Neuronal stem cell (in vitro differentiated cells): ENCODE data around the gene SPPL2B.

Experiments
- DNase-seq: peaks from one replicate; pipeline ENCODE4 v3.0.0-alpha.2; 2013; ENCODE audit warnings: low spot score
- H2AFZ ChIP-seq: one replicate; pipeline ENCODE4 v1.6.1; 2013; ENCODE audit warnings: mild to moderate bottlenecking, low read length, inconsistent platforms
- H2AK5ac ChIP-seq: 2 replicates; pipeline ENCODE4 v1.6.1; 2013; ENCODE audit warnings: low read depth, mild to moderate bottlenecking, inconsistent platforms, low read length, moderate library complexity, mixed read lengths
- H2BK120ac ChIP-seq: 2 replicates; pipeline ENCODE4 v1.6.1; 2013; ENCODE audit warnings: low read depth, mild to moderate bottlenecking, inconsistent platforms, low read length, moderate library complexity, mixed read lengths
- H2BK12ac ChIP-seq: one replicate; pipeline ENCODE4 v1.6.1; 2013; ENCODE audit warnings: low read length, inconsistent platforms
- H2BK15ac ChIP-seq: 2 replicates; pipeline ENCODE4 v1.6.1; 2013; ENCODE audit warnings: mild to moderate bottlenecking, low read length, inconsistent platforms, mixed read lengths
- H2BK5ac ChIP-seq: one replicate; pipeline ENCODE4 v1.6.1; 2013; ENCODE audit warnings: inconsistent platforms, mild to moderate bottlenecking, low read length, moderate library complexity
- H3K14ac ChIP-seq: one replicate; pipeline ENCODE4 v1.6.1; 2013; ENCODE audit warnings: low read length, inconsistent platforms
- H3K18ac ChIP-seq: 2 replicates; pipeline ENCODE4 v1.6.1; 2013; ENCODE audit warnings: low read length, inconsistent platforms
- H3K23ac ChIP-seq: 2 replicates; pipeline ENCODE4 v1.6.1; 2013; ENCODE audit warnings: low read depth, mild to moderate bottlenecking, mixed read lengths, low read length, inconsistent platforms; ENCODE audit not compliant: poor library complexity
- H3K27ac ChIP-seq: replicated peaks from 3 replicates; pipeline ENCODE4 v1.5.1; 2013; ENCODE audit warnings: low read length, inconsistent platforms
- H3K27me3 ChIP-seq, 3 experiments: 2 replicates each; pipeline ENCODE4 v1.6.1; 2013; ENCODE audit warnings: low read length in 3 of 3, mild to moderate bottlenecking in 2 of 3, inconsistent platforms in 1 of 3, low read depth in 1 of 3, mixed read lengths in 1 of 3, moderate library complexity in 1 of 3; ENCODE audit not compliant: control insufficient read depth in 3 of 3, insufficient read depth in 3 of 3
- H3K36me3 ChIP-seq, 2 donors: replicated peaks in 1 of 2; 2 replicates each; pipeline ENCODE4 v1.6.1; 2013; ENCODE audit warnings: low read length in 2 of 2; ENCODE audit not compliant: control insufficient read depth in 2 of 2, insufficient read depth in 2 of 2
- H3K4ac ChIP-seq: 2 replicates; pipeline ENCODE4 v1.6.1; 2013; ENCODE audit warnings: inconsistent platforms, mild to moderate bottlenecking, low read length, moderate library complexity
- H3K4me1 ChIP-seq, 2 donors: 1 replicate in 1 of 2; 2 replicates in 1 of 2; pipeline ENCODE4 v1.6.1; 2013; ENCODE audit warnings: low read length in 2 of 2, low read depth in 1 of 2; ENCODE audit not compliant: control insufficient read depth in 2 of 2, insufficient read depth in 1 of 2
- H3K4me2 ChIP-seq: one replicate; pipeline ENCODE4 v1.6.1; 2013; ENCODE audit warnings: mild to moderate bottlenecking, low read length, inconsistent platforms; ENCODE audit not compliant: insufficient read depth, poor library complexity, severe bottlenecking
- H3K4me3 ChIP-seq, 2 donors: 2 replicates each; pipeline ENCODE4 v1.5.1; 2013; ENCODE audit warnings: low read length in 2 of 2, mild to moderate bottlenecking in 2 of 2, inconsistent platforms in 1 of 2, moderate library complexity in 1 of 2
- H3K79me1 ChIP-seq: one replicate; pipeline ENCODE4 v1.6.1; 2013; ENCODE audit warnings: low read depth, mild to moderate bottlenecking, inconsistent platforms, low read length, moderate library complexity
- H3K9ac ChIP-seq: one replicate; pipeline ENCODE4 v1.6.1; 2013; ENCODE audit warnings: mild to moderate bottlenecking, low read depth, low read length, inconsistent platforms; ENCODE audit not compliant: poor library complexity
- H3K9me3 ChIP-seq, 2 donors: replicated peaks in 1 of 2; 2 replicates each; pipeline versions ENCODE3 to v1.6.1; 2013; ENCODE audit warnings: low read length in 2 of 2, mild to moderate bottlenecking in 2 of 2, inconsistent platforms in 1 of 2, low read depth in 1 of 2, mixed read lengths in 1 of 2, moderate library complexity in 1 of 2; ENCODE audit not compliant: control insufficient read depth in 2 of 2, insufficient read depth in 1 of 2
- H4K8ac ChIP-seq: one replicate; pipeline ENCODE4 v1.6.1; 2013; ENCODE audit warnings: low read depth, mild to moderate bottlenecking, inconsistent platforms, low read length, moderate library complexity
- H4K91ac ChIP-seq: one replicate; pipeline ENCODE4 v1.6.1; 2013; ENCODE audit warnings: low read length, low read depth, mild to moderate bottlenecking, inconsistent platforms; ENCODE audit not compliant: poor library complexity
- WGBS, 2 donors: extraction: QIAGEN DNeasy Blood & Tissue Kit; methylation state at CpG; one replicate each; pipeline ENCODE4 v1.1.7; 2013; ENCODE audit warnings: missing lambda C conversion rate in 2 of 2, mixed read lengths in 1 of 2; ENCODE audit not compliant: insufficient read length in 2 of 2, insufficient replicate concordance in 1 of 2; ENCODE audit errors: extremely low coverage in 2 of 2; 5-methylcytosine and 5-hydroxymethylcytosine counted together

The SPPL2B gene

DNA sequence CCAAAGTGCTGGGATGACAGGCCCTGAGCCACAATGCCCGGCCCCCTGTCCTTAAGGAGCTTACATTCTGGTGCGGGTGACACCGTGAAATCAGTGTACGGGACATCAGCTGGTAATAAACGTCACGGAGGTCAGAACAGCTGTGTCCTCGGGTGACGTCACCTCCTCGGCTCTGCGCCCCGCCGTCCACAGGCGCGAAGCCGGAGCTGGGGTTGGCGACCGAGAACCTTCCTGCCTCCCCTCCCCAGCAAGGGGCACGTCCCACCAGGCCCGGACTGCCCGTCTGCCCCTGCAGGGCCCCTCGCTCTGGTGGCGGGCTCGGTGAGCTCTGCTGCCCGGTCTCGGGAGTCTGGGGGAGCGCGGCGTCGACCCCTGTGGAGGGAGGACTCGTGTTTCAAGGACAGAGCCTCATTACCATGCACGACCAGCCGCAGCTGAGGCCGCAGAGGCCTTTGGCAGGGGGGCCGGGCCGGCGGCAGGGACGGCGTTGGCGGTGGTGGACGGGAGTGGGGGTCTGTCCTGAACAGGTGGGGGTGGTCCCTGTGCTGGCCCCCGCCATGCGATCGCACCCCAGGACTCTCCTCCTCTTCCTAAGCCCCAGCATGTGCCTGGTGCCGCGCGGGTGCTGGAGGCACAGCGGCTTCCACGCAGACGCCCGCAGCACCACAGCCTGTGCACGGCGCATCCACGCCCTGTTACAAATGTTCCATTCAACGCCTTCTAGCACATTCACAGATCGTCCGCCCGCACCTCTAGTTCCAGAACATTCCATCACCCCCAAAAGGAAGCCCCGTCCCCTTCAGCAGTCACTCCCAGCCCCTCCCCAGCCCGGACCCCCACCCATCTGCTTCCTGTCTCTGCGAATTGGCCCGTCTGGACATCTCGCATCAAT, 25.9 kb upstream of the SPPL2B start:
- Histone ChIP-seq H3K4ac (peak overlapping the region; percentile 76), H4K8ac (no peak overlapping the region), H3K9ac (peak overlapping the region; percentile 88), H3K14ac (peak overlapping the region; percentile 99), H3K36me3 (no peaks in the 10 kb centered on the region), H2BK12ac (peak overlapping the region; percentile 94), H3K4me3 (peak overlapping the region; percentile 40 to 70), H2AK5ac (peak overlapping the region; percentile 97), H4K91ac (no peak overlapping the region), H3K79me1 (no peaks in the 10 kb centered on the region), H3K9me3 (no peaks in the 10 kb centered on the region), H2BK5ac (peak overlapping the region; percentile 98), H3K18ac (peak overlapping the region; percentile 94), H3K4me1 (peaks cover 8 to 14% of the 10 kb centered on the region in 2 donors), H2AFZ (peak overlapping the region; percentile 100), H3K27me3 (peaks cover 0 to 48% (median 16%) of the 10 kb centered on the region in 3 experiments), H2BK120ac (peak overlapping the region; percentile 81), H2BK15ac (peak overlapping the region; percentile 99), H3K27ac (no peak overlapping the region), H3K4me2 (peak overlapping the region; percentile 42), H3K23ac (peak overlapping the region; percentile 96)
- WGBS, 2 donors: no CpG with 5 or more reads among the region's 62 CpGs
- DNase-seq: peak; percentile 63

DNA sequence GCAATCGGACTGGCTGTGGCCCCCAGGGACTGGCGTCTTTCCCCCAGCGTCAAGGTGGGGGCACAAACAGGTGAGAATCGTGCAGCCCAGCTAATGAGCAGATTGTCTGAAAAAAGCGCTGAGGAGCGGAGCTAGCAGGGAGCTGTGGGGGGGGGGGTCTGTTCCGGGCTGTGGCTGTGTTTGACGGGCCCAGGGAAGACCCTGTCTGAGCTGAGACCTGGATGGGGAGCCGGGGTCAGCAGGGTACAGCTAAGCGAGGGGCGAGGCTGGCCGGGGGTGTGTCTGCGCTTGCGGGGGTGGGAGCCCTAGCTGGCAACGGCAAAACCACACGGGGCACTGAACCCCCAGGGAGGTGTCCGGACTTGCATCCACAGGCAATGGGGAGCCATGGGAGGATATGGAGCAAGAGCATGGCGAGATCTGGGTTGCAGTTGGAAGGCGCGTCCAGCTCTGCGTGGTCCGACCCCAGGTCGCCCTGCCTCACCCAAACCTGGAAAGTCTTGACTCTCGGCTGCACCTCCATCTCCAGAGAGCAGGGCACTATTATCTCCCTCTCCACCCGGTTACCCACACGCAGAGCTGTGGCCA, 25.2 kb upstream of the SPPL2B start:
- WGBS, 2 donors: no CpG with 5 or more reads among the region's 26 CpGs
- H3K4me3 ChIP-seq: no peak overlapping the region
- H3K27ac ChIP-seq: no peak overlapping the region

DNA sequence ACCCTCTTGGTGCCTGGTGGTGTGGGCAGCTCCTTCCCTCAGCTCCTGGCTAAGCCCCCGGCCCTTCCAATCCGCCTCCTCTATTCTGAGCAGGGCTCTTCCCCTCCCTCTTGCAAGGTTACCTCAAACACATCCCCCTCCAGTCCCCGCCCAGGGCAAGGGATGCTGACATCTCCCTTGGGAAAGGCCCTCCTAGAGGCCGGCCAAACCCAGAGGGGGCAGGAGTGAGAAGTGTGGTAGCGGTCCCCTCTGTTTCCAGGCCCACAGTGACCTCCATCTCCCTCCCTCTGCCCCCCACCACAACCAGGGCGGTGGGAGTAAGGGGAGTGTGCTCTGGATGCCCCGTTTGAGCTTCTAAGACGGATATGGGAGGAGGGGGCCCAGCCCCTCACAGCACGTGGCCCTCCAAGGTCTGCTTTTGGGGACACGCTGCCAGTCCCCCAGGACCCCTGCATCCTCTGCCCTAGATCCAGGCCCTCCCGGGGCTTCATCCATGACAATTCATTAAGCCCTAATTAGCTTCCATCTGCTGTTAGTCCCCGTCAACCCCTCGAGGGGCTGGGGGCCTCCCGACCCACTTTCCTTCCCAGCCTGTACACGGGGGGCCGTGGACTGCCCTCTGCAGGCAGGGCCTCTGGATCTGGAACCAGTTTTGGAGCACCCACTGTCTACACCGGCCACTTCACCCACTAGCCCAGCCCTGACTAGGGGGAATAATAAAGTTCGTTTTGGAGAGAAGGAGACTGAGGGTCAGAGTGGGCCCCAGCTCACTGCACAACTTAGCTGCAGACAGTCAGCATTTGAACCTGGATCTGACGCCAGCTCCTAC, 22.8 kb upstream of the SPPL2B start:
- WGBS, 2 donors: no CpG with 5 or more reads among the region's 19 CpGs
- H2BK12ac ChIP-seq: peak overlapping the region; percentile 10
- H3K27ac ChIP-seq: no peak overlapping the region
- H2BK5ac ChIP-seq: peak overlapping the region; percentile 53
- no peak overlapping the region for H3K4ac ChIP-seq
- H3K14ac ChIP-seq: no peak overlapping the region
- H3K4me3 ChIP-seq: no peak overlapping the region
- H3K36me3 ChIP-seq: no peaks in the 10 kb centered on the region
- H2AK5ac ChIP-seq: peak overlapping the region; percentile 97
- no peak overlapping the region for H3K18ac ChIP-seq
- peak overlapping the region; percentile 21 for H3K9ac ChIP-seq
- H3K4me1 ChIP-seq: peaks cover 8 to 14% of the 10 kb centered on the region in 2 donors
- peak overlapping the region; percentile 58 for H2BK15ac ChIP-seq
- no peak overlapping the region for H2AFZ ChIP-seq
- no peak for DNase-seq
- H2BK120ac ChIP-seq: peak overlapping the region; percentile 87
- no peak overlapping the region for H3K4me2 ChIP-seq
- H3K27me3 ChIP-seq: peaks cover 0 to 77% (median 28%) of the 10 kb centered on the region in 3 experiments
- no peak overlapping the region for H3K23ac ChIP-seq
- no peaks in the 10 kb centered on the region for H3K9me3 ChIP-seq
- no peak overlapping the region for H4K8ac ChIP-seq
- H4K91ac ChIP-seq: peak overlapping the region; percentile 72
- H3K79me1 ChIP-seq: no peaks in the 10 kb centered on the region

More for the DNA sequence above, 25.2 kb upstream of the SPPL2B start:
- peaks cover 0 to 53% (median 22%) of the 10 kb centered on the region in 3 experiments for H3K27me3 ChIP-seq
- H3K18ac ChIP-seq: peak overlapping the region; percentile 93
- H3K4me2 ChIP-seq: no peak overlapping the region
- no peaks in the 10 kb centered on the region for H3K79me1 ChIP-seq
- no peaks in the 10 kb centered on the region for H3K9me3 ChIP-seq
- peaks cover 8 to 14% of the 10 kb centered on the region in 2 donors for H3K4me1 ChIP-seq
- H2BK5ac ChIP-seq: peak overlapping the region; percentile 98
- H2BK15ac ChIP-seq: peak overlapping the region; percentile 99
- H3K14ac ChIP-seq: peak overlapping the region; percentile 99
- no peak overlapping the region for H4K8ac ChIP-seq
- no peak for DNase-seq
- no peak overlapping the region for H3K9ac ChIP-seq
- H2BK12ac ChIP-seq: peak overlapping the region; percentile 90
- H2AFZ ChIP-seq: peak overlapping the region; percentile 100
- peak overlapping the region; percentile 81 for H2BK120ac ChIP-seq
- peak overlapping the region; percentile 96 for H3K23ac ChIP-seq
- H4K91ac ChIP-seq: no peak overlapping the region
- no peaks in the 10 kb centered on the region for H3K36me3 ChIP-seq
- H3K4ac ChIP-seq: no peak overlapping the region
- H2AK5ac ChIP-seq: peak overlapping the region; percentile 97
